ENCODE data around the gene FCN3.

The FCN3 gene

DNA sequence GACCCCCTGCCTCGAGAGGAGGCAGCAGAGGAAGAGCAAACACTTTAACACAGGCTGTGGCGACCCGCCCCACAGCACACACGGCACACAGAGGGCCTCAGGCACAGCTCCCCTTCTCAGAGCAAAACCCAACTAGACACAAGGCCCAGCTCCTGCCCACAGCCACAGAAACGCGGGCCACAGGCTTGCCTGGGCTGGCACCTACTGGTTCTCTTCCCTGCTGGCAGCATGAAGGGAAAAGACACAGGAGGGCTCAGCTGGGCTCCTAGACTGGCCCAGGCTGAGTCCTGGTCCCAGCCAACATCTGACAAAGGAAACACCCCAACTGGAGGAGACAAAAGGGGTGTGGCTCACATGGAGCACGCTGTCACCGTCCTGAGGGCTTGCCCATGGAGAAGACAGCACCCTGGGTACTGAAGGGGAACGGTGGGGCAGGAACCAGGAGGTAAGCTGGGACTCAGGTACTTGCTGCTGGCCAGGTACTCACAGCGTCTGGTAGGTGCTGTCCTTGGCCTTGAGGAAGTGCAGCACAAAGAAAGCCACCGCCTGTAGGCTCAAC lies 5.0 kb upstream of the FCN3 start:
- DNase-seq = no peak

DNA sequence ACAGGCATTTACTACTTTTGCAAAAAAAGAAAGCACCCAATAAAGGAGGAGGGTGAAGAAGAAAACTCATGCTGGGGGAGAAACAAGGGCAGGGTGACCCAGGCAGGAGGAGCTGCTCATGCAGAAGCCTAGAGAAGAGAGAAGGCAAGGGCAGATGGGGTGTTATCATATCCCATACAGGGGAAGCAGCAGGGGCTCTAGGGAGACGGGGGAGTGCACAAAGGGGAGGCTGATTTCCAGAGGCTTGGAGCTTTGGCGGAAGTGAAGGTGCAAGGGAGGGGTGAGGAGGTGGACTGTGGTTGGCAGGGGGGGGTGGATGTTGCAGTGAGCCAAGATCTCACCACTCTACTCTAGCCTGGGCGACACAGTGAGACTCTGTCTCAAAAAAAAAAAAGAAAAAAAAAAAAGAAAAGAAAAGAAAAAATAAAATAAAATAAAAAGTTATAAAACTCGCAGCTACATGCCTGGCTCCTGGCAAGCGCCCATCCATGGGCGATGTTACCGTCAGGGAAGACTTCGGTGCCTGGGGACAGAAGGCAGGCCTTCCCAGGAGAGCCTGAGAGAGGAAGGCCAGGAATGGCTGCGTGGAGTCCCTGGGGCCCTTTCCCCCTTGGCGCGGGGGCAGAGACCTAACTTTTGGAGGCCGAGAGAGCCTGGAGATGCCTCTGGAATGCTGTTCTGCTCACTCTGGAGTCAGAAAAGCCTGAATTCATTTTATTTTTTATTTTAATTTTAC lies 3.3 kb upstream of the FCN3 start:
- no peak for DNase-seq

DNA sequence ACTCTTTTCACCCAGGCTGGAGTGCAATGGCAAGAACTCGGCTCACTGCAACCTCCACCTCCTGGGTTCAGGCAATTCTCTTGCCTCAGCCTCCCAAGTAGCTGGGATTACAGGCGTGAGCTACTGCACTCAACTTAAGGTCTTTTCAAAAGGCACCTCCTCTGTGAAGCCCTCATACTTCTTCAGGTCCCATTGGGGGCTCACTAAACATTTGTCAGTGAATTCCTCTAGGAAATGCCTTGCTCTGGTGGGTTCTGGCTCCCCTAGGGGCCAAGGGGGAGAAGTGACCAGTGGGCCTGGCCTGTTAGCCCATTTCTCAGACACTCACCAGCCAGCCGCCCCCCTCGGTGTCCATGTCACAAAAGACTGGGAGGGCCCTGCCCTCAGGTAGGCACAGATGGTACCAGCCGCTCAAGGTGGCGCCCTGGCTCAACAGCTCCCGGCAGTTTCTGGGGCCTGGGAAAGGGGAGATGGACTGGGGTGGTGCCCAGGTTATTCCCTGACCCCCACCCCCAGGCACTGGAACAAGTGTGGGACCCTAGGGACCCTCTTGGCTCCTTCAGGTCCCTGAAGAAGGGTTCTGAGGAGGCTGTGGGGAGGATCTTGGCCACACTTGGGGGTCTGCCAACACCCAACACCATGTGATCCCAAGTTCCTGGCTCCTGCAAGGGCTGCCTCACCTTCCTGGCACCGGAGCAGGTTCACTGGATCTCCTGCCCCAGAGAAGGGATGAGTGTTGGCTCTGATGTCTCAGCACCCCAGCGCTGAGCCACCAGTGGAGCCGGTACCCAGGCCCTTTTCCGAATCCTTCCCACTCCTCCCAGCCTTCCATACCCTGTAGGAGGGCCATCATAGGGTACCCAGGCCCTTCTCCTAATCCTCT lies 1.6 kb downstream of the FCN3 start:
- DNase-seq = no peak

DNA sequence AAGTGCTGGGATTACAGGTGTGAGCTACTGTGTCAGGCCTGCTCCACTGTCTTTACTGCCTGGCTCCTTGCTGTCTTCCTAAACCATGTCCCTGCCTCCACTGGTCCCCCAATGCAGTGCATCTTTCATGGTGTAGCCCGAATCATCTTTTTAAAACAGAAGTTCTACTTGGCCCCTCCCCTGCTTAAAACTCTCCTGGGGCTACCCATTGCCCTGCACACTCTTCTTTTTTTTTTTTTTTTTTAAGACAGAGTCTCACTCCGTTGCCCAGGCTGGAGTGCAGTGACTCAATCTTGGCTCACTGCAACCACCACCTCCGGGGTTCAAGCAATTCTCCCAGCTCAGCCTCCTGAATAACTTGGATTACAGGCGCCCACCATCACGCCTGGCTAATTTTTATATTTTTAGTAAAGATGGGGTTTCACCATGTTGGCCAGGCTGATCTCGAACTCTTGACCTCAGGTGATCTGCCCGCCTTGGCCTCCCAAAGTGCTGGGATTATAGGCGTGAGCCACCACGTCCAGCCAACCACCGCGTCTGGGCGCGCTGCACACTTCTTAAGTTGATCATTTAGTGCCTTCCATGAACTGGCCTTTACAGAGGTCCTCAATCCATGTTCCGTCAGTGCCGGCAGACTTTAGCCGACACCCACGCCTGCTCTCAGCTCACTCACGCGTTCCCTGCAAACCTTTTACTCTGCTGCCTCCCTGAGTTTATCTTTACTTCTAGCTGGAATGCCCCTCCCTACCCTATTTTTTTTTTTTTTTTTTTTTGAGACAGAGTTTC lies 2.4 kb downstream of the FCN3 start:
- no peak for DNase-seq

DNA sequence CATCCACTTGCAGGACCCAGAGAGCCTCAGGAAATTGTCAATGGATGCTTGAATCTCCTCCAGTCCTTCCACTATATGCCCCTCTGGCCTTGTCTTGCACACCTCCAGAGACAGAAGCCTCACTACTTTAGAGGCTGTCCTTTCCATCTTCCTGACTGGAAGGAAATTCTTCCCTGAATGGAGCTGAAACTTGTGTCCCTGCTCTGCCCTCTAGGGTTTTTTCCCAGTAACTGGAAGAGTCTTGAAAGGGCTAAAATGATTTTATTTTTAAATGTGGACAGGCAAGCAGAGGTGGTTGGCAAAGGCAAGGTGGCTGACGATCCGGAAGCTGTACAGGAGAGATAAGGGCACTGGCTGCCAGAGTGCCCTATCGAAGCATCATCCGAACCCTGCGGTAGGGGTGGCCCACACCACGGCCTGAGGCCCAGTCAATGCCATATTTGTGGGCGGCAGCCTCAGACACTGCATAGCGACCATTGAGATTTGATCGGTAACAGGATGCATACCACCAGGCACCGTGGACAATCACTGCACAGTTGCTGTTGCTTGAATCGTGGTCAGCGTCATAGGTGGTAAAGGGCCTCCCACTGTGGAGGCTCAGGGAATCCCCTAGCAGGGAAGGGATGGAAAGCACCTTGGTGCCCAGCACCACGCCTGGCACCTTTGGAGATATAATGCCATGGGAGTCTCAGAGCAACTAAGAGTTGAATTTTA lies 5.6 kb downstream of the FCN3 start:
- no peak for DNase-seq

DNA sequence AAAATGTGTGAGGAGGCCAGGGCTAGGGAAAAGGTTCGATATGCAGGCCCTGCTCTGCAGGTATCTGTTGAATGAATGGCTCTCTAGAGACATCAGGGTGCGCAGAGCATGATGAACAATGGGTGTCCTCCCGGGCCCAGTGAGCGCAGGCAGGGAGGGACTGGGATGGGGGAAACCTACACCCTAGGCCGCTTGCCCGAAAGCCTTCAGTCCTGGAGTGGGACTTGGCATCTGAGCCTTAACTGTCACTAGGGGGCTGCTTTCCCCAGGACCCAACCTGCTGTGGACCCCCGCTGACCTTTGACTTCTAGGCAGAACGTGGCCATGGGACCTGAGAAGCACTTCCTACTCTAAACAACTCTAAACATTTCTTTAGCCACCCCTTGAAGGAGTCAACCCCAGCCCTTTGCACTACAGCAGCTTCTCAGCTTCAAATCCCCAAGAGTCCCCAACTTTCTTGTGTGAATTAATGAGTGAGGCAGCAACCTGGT lies 7.4 kb downstream of the FCN3 start:
- DNase-seq = no peak

DNA sequence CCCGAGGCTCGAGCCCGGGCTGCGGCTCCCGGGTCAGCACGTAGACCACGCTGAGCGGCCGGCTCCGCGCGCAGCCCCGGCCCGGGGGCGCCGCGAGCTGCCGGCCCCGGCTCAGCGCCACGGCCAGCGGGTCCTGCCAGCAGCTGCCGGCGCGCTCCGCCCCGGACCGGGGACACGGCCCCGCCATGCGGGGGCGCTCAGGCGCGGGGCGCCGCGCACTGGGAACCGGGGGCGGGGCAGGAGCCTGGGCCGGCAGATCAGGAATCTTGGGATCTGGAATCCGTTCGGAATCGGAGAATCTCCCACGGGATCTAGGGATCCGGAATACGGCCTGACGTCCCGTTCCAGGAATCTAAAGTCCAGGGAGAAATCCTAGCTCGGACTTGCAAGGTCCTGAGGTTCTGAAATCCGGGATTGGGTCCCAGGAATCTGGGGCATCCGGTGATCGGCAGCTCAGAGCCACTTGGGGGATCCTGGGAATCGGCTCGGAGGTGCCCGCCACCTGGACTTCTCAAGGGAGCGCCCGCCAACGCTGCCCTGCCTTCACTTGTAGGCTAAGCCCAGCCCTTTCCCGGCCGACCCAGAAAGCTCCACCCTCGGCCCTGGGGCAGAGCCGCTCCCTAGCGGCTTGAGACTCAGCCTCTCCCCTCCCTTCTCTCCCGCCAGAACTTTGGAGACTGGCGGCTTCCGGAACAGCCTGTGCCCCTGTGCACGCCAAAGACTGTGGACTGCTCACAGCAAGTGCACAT lies 8.0 kb downstream of the FCN3 start, which contains the start of gene MAP3K6:
TSS of gene MAP3K6 (minus strand) at position 551 of the 749 bp plus-strand sequence. CDS start at position 187, 364 bp downstream.
- DNase-seq = peak; percentile 19

DNA sequence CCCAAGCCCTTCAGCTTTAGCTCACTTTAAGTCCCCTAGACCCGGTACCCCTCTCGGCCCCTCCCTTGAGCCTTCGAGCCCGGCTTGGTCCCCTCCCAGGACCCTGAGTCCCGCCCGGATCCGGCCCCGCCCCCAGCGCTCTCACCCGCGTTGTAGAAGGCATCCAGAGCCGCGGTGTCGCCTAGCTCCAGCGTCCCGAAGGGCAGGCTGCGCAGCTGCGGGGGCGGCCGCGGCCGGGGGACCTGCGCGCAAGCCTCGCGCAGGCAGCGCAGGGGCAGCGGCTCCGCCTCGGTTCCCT lies 8.6 kb downstream of the FCN3 start:
- DNase-seq = no peak

DNA sequence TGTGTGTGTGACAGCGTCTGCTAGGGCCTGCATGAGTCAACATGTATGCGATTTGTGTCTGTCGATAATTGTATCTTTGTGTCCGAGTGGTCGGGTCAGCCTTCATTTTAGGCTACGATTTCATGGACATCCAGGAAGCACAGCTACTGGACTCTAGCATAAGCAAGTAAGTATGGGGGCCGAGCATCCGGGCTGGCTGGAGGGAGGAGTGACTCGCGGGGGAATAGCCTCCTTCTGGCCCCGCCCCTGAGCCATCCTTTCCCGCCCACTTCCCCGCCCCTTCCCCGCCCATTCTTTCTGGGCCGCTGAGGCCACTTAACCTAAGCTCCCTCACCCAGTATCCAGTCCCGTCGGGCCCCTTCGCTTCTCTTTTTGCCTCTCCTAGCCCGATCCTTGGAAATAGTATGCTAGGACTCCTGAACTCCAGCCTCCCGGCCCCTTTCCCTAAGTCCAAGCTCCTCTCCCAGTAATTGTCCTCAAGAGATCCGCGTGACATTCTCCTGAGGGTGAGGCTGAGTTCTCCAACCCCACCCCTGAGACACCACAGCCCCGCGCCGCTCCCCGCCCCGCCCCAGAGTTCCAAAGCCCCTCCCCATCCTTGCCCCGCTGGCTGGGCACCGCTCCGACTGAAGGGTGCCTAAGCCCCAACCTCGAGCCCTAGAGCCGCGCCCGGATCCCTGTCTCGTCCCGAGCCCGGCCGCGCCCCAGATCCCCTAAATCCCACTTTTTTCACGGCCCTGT lies 9.1 kb downstream of the FCN3 start:
- peak; percentile 59 for DNase-seq

DNA sequence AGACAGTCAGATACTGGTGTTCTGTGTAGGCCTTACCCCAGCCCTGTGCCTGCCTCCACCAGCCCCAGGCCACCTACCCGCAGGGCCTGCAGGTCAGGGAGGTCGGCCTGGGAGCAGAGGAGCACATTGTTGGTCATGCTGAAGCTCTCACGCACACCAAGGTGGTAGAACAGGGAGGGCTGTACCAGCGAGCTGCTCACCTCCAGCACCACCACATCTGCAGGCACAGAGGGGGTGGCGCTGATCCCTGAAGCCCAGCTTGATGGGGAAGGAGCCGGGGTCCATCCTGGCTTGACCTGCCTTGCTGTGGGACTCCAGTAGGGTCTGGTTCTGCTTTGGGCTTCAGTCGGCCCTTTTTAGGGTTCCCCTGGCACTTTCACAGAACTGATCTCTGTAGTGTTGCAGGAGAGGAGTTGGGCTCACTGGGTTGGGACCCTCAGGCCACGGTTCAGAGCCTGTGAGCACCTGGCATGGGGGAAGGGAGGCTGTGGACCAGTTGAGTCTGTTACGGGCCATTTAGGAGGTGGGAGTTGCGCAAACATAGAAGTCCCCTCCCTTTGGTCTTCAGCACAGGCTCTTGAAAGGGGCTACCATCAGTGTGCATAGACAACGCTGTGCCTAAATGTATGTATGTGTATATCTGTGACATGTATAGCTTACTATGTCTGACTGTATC lies 9.8 kb downstream of the FCN3 start:
- DNase-seq = no peak

DNA sequence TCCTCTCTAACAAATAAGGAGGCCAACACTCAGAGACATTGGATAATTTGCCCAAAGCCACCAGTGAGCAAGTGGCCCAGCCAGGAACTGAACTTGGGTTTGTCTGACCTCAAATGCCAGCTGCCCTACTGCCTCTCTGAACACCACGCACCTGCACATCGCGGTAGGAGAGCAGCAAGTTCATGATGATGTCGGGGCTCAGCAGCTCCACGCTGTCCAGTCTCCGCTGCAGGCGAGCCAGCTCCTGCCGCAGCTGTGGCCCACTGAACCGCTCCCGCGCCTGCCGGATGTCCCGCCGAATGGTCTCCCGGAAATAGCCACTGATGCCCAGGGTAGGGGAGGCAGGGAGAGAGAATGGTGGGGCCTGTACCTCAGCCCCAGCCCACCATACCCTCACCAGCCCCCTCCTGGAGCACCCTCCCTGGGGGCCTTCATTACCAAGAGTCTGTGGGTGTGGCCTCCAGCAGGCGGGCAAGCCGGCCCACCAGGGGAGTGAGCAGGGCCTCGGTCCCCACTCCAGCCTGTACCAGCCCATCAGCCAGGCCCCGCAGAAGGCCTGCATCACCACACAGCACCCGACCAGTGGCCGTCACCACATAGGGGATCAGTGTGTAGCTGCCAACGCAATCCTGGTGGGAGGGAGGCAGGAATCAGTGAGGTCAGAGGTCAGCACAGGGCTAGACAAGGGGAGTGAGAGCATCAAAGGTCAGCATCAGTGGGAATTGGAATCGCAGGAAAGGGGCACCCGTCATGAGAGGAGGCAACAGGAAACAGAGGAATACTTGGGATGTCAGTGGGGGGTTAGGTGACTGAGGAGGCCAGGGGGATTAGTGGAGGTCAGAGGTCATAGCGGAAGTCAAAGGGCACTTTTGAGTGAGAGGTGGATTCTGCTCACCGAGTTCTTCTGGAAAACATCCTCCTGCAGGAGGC lies 10.6 kb downstream of the FCN3 start:
- no peak for DNase-seq

DNA sequence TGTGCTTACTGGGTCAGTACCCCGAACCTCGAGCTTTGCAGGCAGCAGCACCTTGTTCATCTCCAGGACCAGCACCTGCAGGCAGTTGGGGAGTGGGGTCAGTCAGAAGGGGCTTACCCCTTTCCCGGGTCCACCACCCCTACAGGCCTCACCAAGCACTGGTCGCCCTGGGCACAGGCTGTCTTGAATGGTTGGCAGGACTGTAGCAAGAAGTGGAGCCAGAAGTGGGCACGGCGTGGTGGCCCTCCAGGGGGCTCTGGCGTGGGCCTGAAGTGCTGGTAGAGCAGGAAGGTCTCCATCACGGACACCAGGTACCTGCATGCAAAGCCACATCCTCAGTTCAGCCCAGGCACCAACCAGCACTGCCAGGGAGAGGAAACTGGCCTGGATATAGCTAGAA lies 13.1 kb downstream of the FCN3 start:
- DNase-seq = no peak

DNA sequence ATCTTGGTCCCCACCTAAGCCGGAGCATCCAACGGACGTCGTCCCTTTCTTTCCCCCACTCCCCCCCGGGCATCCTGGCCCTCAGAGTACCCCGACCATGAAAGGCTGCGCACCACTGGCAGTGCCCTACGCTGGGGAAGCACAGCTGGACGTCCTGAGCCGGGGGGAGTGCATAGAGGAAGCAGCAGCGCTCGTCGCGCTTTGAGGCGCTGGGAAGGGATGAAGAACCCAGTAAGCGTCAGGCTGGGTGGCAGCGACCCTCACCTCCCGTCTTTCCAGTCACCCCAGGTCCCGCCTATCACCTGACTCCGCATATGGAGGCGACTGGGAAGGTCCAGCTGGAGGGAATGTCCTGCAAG lies 13.6 kb downstream of the FCN3 start:
- DNase-seq = no peak

DNA sequence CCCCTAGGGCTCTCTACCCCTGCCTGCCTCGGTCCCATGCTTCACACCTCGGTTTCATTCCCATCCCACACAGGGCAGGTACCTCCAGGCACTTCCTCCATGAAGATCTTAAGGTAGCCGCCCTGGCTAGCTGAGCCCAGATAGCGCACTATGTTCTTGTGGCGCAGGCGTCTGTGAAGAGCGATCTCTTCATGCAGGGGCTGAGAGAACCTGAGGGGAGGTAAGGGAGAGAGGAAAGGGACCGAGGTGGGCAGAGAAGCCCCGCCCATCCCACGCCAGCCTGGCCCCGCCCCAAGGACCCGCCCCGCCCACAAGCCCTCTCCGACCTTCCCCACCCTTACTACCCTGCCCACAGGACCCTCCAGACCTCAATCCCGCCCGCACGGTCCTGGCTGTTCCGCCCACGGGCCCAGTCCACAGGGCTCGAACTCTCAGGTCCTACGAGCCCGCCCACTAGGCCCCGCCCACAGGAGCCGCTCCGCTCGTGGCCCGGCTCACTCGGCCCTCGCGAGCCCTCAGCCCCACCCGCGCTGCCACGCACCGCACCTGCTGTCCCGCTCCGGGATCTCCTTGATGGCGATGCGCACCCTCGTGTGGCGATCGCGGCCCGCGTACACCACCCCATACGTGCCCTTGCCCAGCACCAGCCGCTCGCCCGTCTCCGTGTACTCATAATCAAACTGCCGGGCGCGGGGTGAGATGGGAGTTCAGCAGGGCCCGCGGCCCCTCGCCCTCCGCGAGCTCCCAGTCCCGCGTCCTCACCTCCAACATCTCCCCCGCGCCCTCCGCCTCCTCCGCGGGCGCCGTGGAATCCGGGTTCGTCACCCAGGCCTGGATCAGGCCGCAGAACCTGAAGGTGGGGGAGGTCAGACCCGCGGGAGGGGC lies 14.2 kb downstream of the FCN3 start:
- no peak for DNase-seq

DNA sequence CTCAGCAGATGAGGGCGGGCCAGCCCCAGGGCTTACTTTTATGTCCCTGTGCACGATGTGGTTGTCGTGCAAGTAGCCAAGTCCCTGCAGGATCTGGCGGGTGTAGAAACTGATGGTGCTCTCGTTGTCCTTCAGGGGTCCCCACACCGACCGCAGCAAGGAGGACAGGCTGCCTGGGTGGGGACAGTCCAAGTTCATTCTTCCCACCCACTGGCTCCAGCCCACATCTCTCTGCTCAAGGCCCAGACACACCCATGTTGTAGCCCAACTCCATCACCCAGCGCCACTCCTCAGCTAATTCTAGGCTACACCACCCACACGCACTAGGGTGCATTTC lies 14.8 kb downstream of the FCN3 start:
- no peak for DNase-seq

DNA sequence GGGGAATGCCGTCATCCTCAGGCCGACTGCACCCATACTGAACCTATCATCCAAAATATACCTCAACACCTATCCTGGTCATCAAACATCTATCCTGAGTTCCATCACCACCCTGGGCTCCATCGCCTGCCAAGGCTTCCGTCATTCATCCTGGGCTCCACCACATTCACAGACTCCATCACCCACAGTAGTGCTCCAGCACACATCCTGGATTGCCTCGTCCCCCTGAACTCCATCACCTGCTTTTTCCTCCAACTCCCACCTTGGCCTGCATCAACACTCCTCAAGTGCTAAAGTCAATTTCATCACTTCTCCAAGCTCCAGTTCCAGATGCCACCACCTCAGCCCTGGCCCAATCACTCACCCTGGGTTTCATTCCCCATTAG lies 15.7 kb downstream of the FCN3 start:
- DNase-seq = no peak

DNA sequence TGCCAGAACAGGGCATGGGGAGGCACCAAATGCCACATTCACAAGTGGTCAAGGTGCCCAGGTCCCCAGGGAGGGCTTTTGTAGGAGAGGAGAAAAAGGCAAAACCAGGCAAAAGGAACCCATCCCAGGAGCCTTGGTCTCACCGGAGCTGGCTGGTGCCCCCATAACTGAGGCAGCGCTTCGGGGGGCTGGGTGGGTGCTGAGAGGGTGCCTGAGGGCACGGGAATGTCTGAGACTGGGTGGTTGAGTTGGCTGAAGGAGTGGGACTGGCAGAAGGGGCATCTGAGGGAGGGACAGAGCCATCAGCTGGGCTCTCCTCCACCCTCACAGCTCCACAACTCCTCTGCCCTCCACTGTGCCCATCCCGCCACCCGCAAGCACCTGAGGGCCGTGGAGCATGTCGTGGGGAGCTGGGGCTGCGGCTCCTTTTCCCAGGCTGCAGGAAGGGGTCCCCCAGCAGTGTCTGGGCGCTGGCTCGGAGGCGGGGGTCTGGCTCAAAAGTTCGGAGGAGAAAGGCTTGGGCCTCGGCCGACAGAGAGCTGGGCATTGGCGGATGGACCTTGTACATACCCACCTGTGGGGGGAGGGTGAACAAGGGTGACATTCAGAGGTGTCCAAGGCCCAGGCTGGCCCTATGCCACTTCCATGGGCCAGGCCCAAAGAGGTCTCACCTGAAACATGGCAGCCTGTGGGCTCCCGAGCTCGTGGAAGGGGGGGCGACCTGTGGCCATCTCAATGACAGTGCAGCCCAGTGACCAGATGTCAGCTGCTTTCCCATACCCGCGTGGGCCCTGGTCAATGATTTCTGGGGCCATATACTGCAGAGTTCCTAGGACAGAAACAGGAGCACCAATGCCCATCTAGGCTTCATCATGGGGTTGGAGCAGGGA lies 16.3 kb downstream of the FCN3 start:
- DNase-seq = no peak

All from NCI-H2029 treated with DMSO at 0.1 percent for 48 hours (cell line).